ENCODE results near the gene HECTD3.

HECTD3 gene

GRCh38 chr1:45010855-45011811 lies at the start of gene HECTD3:
HECTD3 (minus strand) TSS chr1:45011324; CDS start chr1:45011257, 67 bp downstream.
- DNase-seq (ENCODE audit: low spot score) = peak; percentile 70

GRCh38 chr1:45059829-45060228 lies 48.7 kb upstream of the HECTD3 start:
- no peak for DNase-seq (ENCODE audit: low spot score)

- no peak for DNase-seq (ENCODE audit: low spot score)
These were observed 46.4 kb upstream of the HECTD3 start for GRCh38 chr1:45057542-45057941.

GRCh38 chr1:45051005-45051772 lies 40.1 kb upstream of the HECTD3 start:
- DNase-seq (ENCODE audit: low spot score) = no peak

GRCh38 chr1:45047032-45047431 lies 35.9 kb upstream of the HECTD3 start:
- no peak for DNase-seq (ENCODE audit: low spot score)

GRCh38 chr1:45044916-45045315 lies 33.8 kb upstream of the HECTD3 start:
- DNase-seq (ENCODE audit: low spot score) = no peak

- DNase-seq (ENCODE audit: low spot score) = no peak
These were observed 32.0 kb upstream of the HECTD3 start for GRCh38 chr1:45043094-45043493.

- DNase-seq (ENCODE audit: low spot score) = no peak
These were observed 29.2 kb upstream of the HECTD3 start for GRCh38 chr1:45040297-45040696.

GRCh38 chr1:45038661-45039364 lies 27.7 kb upstream of the HECTD3 start:
- DNase-seq (ENCODE audit: low spot score) = no peak

GRCh38 chr1:45038240-45038639 lies 27.1 kb upstream of the HECTD3 start:
- DNase-seq (ENCODE audit: low spot score) = no peak

- DNase-seq (ENCODE audit: low spot score) = no peak
These were observed 26.3 kb upstream of the HECTD3 start for GRCh38 chr1:45037456-45037855.

GRCh38 chr1:45035631-45036301 lies 24.6 kb upstream of the HECTD3 start:
- no peak for DNase-seq (ENCODE audit: low spot score)

GRCh38 chr1:45033356-45033755 lies 22.2 kb upstream of the HECTD3 start:
- DNase-seq (ENCODE audit: low spot score) = no peak

GRCh38 chr1:45032837-45033236 lies 21.7 kb upstream of the HECTD3 start:
- no peak for DNase-seq (ENCODE audit: low spot score)

- no peak for DNase-seq (ENCODE audit: low spot score)
These were observed 15.3 kb upstream of the HECTD3 start for GRCh38 chr1:45026446-45026845.

- no peak for DNase-seq (ENCODE audit: low spot score)
These were observed 12.5 kb upstream of the HECTD3 start for GRCh38 chr1:45023663-45024062.

GRCh38 chr1:45018599-45019230 lies 7.6 kb upstream of the HECTD3 start:
- DNase-seq (ENCODE audit: low spot score) = peak; percentile 41

- DNase-seq (ENCODE audit: low spot score) = no peak
These were observed 5.6 kb upstream of the HECTD3 start for GRCh38 chr1:45016767-45017166.

GRCh38 chr1:45016090-45016697 lies 5.1 kb upstream of the HECTD3 start:
- no peak for DNase-seq (ENCODE audit: low spot score)

- DNase-seq (ENCODE audit: low spot score) = no peak
These were observed 4.6 kb upstream of the HECTD3 start for GRCh38 chr1:45015683-45016082.
